GM21825 (cell line): ENCODE measurements around the gene CCDC186.

Experiments
- ATAC-seq: cut with Tn5 transposase; IDR thresholded peaks from one replicate; pipeline ENCODE4 v1.9.1; 2021; ENCODE audit warnings: mild to moderate bottlenecking, moderate library complexity; ENCODE audit not compliant: unreplicated experiment

The CCDC186 gene

GRCh38 chr10:114073395-114074186, 100.4 kb downstream of the CCDC186 start:
- ATAC-seq, result peak; percentile 58

GRCh38 chr10:114071178-114071577, 102.8 kb downstream of the CCDC186 start:
- no peak for ATAC-seq
